Hepatocyte (in vitro differentiated cells): Measurements from ENCODE around the gene RHOH.

Source experiments
- CTCF ChIP-seq: fragments of 200-600 bp; sonication (generic); IDR thresholded peaks from 2 replicates; pipeline ENCODE4 v1.5.1; 2016; ENCODE audit warnings: antibody characterized with exemption, mild to moderate bottlenecking; ENCODE audit not compliant: poor library complexity
- EZH2phosphoT487 ChIP-seq: fragments of 200-600 bp; sonication (generic); IDR thresholded peaks from one replicate; pipeline ENCODE4 v1.6.1; 2018; ENCODE audit warnings: antibody characterized with exemption, mild to moderate bottlenecking, low read depth, moderate library complexity; ENCODE audit not compliant: unreplicated experiment, severe bottlenecking

- TF ChIP-seq CTCF (no peak), EZH2phosphoT487 (no peak)
These were observed 35.8 kb downstream of the RHOH start for GRCh38 chr4:40232610-40233009.
